ENCODE results near the gene PTPN4.
A peak's percentile ranks its signal among the peaks of the same experiment; 100 is the strongest.

PTPN4 gene

DNA sequence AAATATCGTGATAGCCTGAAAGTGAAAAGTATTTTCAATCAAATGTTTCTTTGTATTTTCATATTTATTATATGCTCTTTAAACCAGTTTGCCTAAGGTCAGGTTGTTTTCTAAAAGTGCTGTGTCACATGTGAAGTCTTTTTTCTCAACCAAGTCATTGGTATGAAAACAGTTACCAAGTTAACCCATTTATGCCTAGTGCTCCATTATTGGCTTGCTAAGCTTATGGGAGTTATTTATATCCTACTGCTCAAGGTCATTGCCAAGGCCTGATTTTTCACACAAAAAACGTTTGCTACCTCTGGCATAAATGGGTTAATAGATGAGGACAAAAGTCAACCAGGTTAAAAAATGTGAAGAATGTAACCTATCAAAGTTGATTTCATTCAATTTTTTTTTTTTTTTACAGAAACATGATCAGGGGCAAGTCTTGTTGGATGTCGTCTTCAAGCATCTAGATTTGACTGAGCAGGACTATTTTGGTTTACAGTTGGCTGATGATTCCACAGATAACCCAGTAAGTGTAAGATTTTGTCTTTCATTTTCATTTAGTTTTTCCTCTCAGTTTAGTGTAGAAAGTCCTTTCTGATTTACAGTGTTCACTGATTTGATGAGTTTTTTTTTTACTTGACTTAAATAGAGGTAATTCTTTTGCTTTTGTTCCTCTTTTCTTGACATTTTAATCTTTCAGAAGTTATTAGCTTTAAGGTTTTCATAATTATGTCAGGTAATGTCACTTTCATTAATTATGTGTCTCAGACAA lies 102.6 kb downstream of the PTPN4 start:
- H3K18ac ChIP-seq (ENCODE audit: low read length): no peak overlapping the region
- no peak overlapping the region for H4K91ac ChIP-seq (ENCODE audit: low read depth, low read length)
- H3K9ac ChIP-seq (ENCODE audit: low read length): no peak overlapping the region
- no peaks in the 10 kb centered on the region for H3K9me3 ChIP-seq (ENCODE audit: insufficient read depth, low read depth, low read length)
- H4K8ac ChIP-seq (ENCODE audit: low read depth, low read length): no peak overlapping the region
- no peak overlapping the region for H2BK120ac ChIP-seq (ENCODE audit: insufficient read depth, low read length, poor library complexity)
- no peak overlapping the region for H3K4ac ChIP-seq (ENCODE audit: low read depth, low read length)
- H3K4me2 ChIP-seq (ENCODE audit: low read length): no peak overlapping the region
- no CpG with 5 or more reads among the region's 3 CpGs for WGBS (ENCODE audit: extremely low coverage, insufficient coverage, insufficient read length)
- H2AK5ac ChIP-seq (ENCODE audit: low read length): no peak overlapping the region
- H3K4me1 ChIP-seq (ENCODE audit: control insufficient read depth in 1 of 2, insufficient read depth in 2 of 2, low read length in 2 of 2): no peaks in the 10 kb centered on the region
- no peak for DNase-seq
- H2BK5ac ChIP-seq (ENCODE audit: low read depth, low read length, poor library complexity): no peak overlapping the region
- no peaks in the 10 kb centered on the region for H3K79me1 ChIP-seq (ENCODE audit: low read length)
- H2BK12ac ChIP-seq (ENCODE audit: low read length): no peak overlapping the region
- no peaks in the 10 kb centered on the region for H3K27me3 ChIP-seq (ENCODE audit: insufficient read depth, low read length)
- H2AFZ ChIP-seq (ENCODE audit: insufficient read depth, low read length, poor library complexity): no peak overlapping the region
- no peak overlapping the region for H3K14ac ChIP-seq (ENCODE audit: low read length)
- no peak overlapping the region for H3K4me3 ChIP-seq (ENCODE audit: low read depth, low read length)
- no peaks in the 10 kb centered on the region for H3K79me2 ChIP-seq (ENCODE audit: control insufficient read depth, insufficient read depth, low read length, poor library complexity)
- H4K12ac ChIP-seq (ENCODE audit: low read depth, low read length): no peak overlapping the region
- no peak overlapping the region for H3K23ac ChIP-seq (ENCODE audit: low read length)
- no peaks in the 10 kb centered on the region for H3K36me3 ChIP-seq (ENCODE audit: control insufficient read depth in 1 of 2, insufficient read depth in 2 of 2, low read length in 2 of 2)
- no peak overlapping the region for H3K27ac ChIP-seq (ENCODE audit: low read depth, low read length)

DNA sequence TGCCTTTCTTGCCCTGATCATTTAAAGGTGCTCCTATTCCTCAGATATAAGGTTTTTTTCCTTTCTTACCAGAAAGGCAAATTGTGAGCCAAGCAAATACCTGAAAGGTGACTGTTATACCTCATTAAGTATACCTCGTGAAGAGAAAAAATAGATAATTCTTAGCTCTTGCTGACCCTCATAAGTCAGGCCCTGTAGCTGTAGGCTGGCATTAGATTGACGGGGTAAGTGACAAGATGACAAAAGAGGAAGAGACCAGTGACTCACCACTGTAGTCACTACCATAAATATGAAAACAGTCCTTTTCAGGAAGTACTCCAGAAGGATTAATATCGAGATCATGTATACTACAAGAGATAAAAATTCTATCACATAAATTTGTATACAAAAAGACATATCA lies 104.6 kb downstream of the PTPN4 start:
- Histone ChIP-seq H3K9ac (ENCODE audit: low read length) (no peak overlapping the region), H3K27me3 (ENCODE audit: insufficient read depth, low read length) (no peaks in the 10 kb centered on the region), H4K8ac (ENCODE audit: low read depth, low read length) (no peak overlapping the region), H4K91ac (ENCODE audit: low read depth, low read length) (no peak overlapping the region), H3K14ac (ENCODE audit: low read length) (no peak overlapping the region), H3K4me1 (ENCODE audit: control insufficient read depth in 1 of 2, insufficient read depth in 2 of 2, low read length in 2 of 2) (no peaks in the 10 kb centered on the region), H3K4me3 (ENCODE audit: low read depth, low read length) (no peak overlapping the region), H3K9me3 (ENCODE audit: insufficient read depth, low read depth, low read length) (no peaks in the 10 kb centered on the region), H3K79me1 (ENCODE audit: low read length) (no peaks in the 10 kb centered on the region), H2AFZ (ENCODE audit: insufficient read depth, low read length, poor library complexity) (no peak overlapping the region), H3K27ac (ENCODE audit: low read depth, low read length) (no peak overlapping the region), H3K23ac (ENCODE audit: low read length) (no peak overlapping the region), H3K18ac (ENCODE audit: low read length) (no peak overlapping the region), H2AK5ac (ENCODE audit: low read length) (no peak overlapping the region), H2BK12ac (ENCODE audit: low read length) (no peak overlapping the region), H3K4ac (ENCODE audit: low read depth, low read length) (no peak overlapping the region), H3K79me2 (ENCODE audit: control insufficient read depth, insufficient read depth, low read length, poor library complexity) (no peaks in the 10 kb centered on the region), H4K12ac (ENCODE audit: low read depth, low read length) (no peak overlapping the region), H3K4me2 (ENCODE audit: low read length) (no peak overlapping the region), H3K36me3 (ENCODE audit: control insufficient read depth in 1 of 2, insufficient read depth in 2 of 2, low read length in 2 of 2) (no peaks in the 10 kb centered on the region), H2BK5ac (ENCODE audit: low read depth, low read length, poor library complexity) (no peak overlapping the region), H2BK120ac (ENCODE audit: insufficient read depth, low read length, poor library complexity) (no peak overlapping the region)
- DNase-seq: peak; percentile 8 to 45
- no CpG with 5 or more reads among the region's 3 CpGs for WGBS (ENCODE audit: extremely low coverage, insufficient coverage, insufficient read length)

DNA sequence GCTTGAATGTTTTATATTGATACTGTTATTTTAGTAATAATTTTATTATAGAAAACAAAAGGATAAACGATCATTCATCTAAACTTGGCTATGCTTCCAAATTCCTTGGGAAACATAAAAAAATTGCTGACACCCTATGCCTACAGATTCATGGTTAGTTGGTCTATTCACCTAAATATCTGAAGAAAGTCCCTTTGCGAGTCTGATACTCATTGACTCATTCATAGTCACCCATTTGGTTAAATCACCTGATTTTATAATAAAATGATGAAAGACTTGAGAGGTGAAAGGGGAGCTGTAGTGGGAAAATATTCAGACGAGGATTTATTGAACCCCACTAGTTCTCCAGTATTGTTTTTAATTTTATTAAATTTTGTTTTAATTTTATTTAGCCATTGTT lies 112.0 kb downstream of the PTPN4 start:
- Histone ChIP-seq H3K36me3 (ENCODE audit: control insufficient read depth in 1 of 2, insufficient read depth in 2 of 2, low read length in 2 of 2) (no peaks in the 10 kb centered on the region), H3K4ac (ENCODE audit: low read depth, low read length) (no peak overlapping the region), H3K4me2 (ENCODE audit: low read length) (no peak overlapping the region), H3K9me3 (ENCODE audit: insufficient read depth, low read depth, low read length) (no peaks in the 10 kb centered on the region), H3K9ac (ENCODE audit: low read length) (no peak overlapping the region), H2AK5ac (ENCODE audit: low read length) (no peak overlapping the region), H3K14ac (ENCODE audit: low read length) (no peak overlapping the region), H3K27me3 (ENCODE audit: insufficient read depth, low read length) (no peaks in the 10 kb centered on the region), H2BK120ac (ENCODE audit: insufficient read depth, low read length, poor library complexity) (no peak overlapping the region), H4K91ac (ENCODE audit: low read depth, low read length) (no peak overlapping the region), H2AFZ (ENCODE audit: insufficient read depth, low read length, poor library complexity) (no peak overlapping the region), H3K23ac (ENCODE audit: low read length) (no peak overlapping the region), H4K8ac (ENCODE audit: low read depth, low read length) (no peak overlapping the region), H3K4me3 (ENCODE audit: low read depth, low read length) (no peak overlapping the region), H3K4me1 (ENCODE audit: control insufficient read depth in 1 of 2, insufficient read depth in 2 of 2, low read length in 2 of 2) (no peaks in the 10 kb centered on the region), H2BK5ac (ENCODE audit: low read depth, low read length, poor library complexity) (no peak overlapping the region), H3K79me1 (ENCODE audit: low read length) (no peaks in the 10 kb centered on the region), H4K12ac (ENCODE audit: low read depth, low read length) (no peak overlapping the region), H2BK12ac (ENCODE audit: low read length) (no peak overlapping the region), H3K18ac (ENCODE audit: low read length) (no peak overlapping the region), H3K79me2 (ENCODE audit: control insufficient read depth, insufficient read depth, low read length, poor library complexity) (no peaks in the 10 kb centered on the region), H3K27ac (ENCODE audit: low read depth, low read length) (no peak overlapping the region)
- no CpG with 5 or more reads among the region's 3 CpGs for WGBS (ENCODE audit: extremely low coverage, insufficient coverage, insufficient read length)
- no peak for DNase-seq

DNA sequence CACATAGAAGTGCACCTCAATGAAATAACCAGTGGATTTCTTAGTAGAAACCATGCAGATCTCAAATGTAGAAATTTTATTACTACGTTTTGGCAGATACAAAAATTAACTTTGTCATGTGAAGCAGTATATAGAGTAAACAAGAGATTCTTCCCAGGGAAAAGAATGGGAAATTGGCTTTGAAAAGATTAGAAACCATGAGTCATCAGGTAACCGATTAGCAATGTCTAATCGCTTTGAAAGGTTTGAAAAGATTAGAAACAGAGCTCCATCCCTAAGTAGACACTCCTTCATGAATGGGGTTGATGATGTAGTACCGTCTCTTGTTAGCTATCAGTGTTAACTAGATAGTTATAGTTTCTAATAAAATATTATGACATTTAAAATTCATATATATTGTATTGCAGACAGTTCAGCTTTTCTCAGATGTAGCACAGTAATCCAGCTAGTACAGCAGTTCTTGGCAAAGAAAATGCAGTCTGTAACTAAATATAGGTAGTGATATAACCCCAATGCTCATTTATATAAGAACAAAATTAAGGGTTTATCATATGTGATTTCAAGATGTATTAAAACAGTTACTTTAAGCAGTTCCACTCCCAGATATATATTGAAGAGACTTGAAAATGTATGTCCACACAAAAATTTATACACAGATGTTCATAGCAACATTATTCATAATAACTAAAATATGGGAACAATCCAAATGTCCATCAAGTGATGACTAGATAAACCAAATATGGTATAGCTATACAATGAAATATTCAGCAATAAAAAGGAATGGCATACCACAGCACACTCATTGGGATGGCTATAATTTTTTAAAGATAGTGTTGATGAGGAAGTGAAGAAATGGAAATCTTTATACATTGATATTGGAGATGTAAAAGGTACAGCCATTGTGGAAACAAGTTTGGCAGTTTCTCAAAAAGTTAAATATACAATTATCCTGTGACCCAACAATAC lies 113.9 kb downstream of the PTPN4 start:
- Histone ChIP-seq H4K91ac (ENCODE audit: low read depth, low read length) (no peak overlapping the region), H2BK12ac (ENCODE audit: low read length) (no peak overlapping the region), H4K8ac (ENCODE audit: low read depth, low read length) (no peak overlapping the region), H3K14ac (ENCODE audit: low read length) (no peak overlapping the region), H3K4me2 (ENCODE audit: low read length) (no peak overlapping the region), H2BK120ac (ENCODE audit: insufficient read depth, low read length, poor library complexity) (no peak overlapping the region), H3K9me3 (ENCODE audit: insufficient read depth, low read depth, low read length) (no peaks in the 10 kb centered on the region), H4K12ac (ENCODE audit: low read depth, low read length) (no peak overlapping the region), H3K23ac (ENCODE audit: low read length) (no peak overlapping the region), H3K18ac (ENCODE audit: low read length) (no peak overlapping the region), H3K79me1 (ENCODE audit: low read length) (no peaks in the 10 kb centered on the region), H3K4ac (ENCODE audit: low read depth, low read length) (no peak overlapping the region), H3K27ac (ENCODE audit: low read depth, low read length) (no peak overlapping the region), H2BK5ac (ENCODE audit: low read depth, low read length, poor library complexity) (no peak overlapping the region), H3K27me3 (ENCODE audit: insufficient read depth, low read length) (no peaks in the 10 kb centered on the region), H2AK5ac (ENCODE audit: low read length) (no peak overlapping the region), H3K9ac (ENCODE audit: low read length) (no peak overlapping the region), H2AFZ (ENCODE audit: insufficient read depth, low read length, poor library complexity) (no peak overlapping the region), H3K4me3 (ENCODE audit: low read depth, low read length) (no peak overlapping the region), H3K79me2 (ENCODE audit: control insufficient read depth, insufficient read depth, low read length, poor library complexity) (no peaks in the 10 kb centered on the region), H3K36me3 (ENCODE audit: control insufficient read depth in 1 of 2, insufficient read depth in 2 of 2, low read length in 2 of 2) (no peaks in the 10 kb centered on the region), H3K4me1 (ENCODE audit: control insufficient read depth in 1 of 2, insufficient read depth in 2 of 2, low read length in 2 of 2) (no peaks in the 10 kb centered on the region)
- DNase-seq: peak in 1 of 2 donors; percentile 52
- WGBS (ENCODE audit: extremely low coverage, insufficient coverage, insufficient read length): no CpG with 5 or more reads among the region's 4 CpGs

All from trophoblast cell (in vitro differentiated cells and primary cell).